Activated CD4-positive, alpha-beta T cell treated with anti-CD3 and anti-CD28 coated beads, Interleukin-2, amount 10 ng/mL, durations not matched to agents 24 days and 14 days (primary cell): ENCODE results near the gene SPDYE4. TPM values are rescaled to one million over a fixed set of nuclear protein-coding genes. Genes with fewer than 3 reads are reported as not detected.
"Not testable (repeated sequence)": the region's sequence is repeated elsewhere in the genome, so short reads cannot be mapped to it uniquely, and the experiment has no call there.

Source experiments
- DNase-seq: peaks from one replicate; pipeline ENCODE4 v3.0.0; 2022
- H3K27ac Mint-ChIP-seq: one replicate; pipeline ENCODE4 v1.8.0; 2022; ENCODE audit warnings: mild to moderate bottlenecking, mixed read lengths
- H3K27me3 Mint-ChIP-seq: one replicate; pipeline ENCODE4 v1.8.0; 2022; ENCODE audit warnings: mixed read lengths
- H3K36me3 Mint-ChIP-seq: one replicate; pipeline ENCODE4 v1.8.0; 2022; ENCODE audit warnings: low read depth, mild to moderate bottlenecking, mixed read lengths
- H3K4me1 Mint-ChIP-seq: one replicate; pipeline ENCODE4 v1.8.0; 2021; ENCODE audit warnings: mixed read lengths
- H3K4me3 Mint-ChIP-seq: one replicate; pipeline ENCODE4 v1.8.0; 2022; ENCODE audit warnings: mild to moderate bottlenecking, moderate library complexity, mixed read lengths
- H3K9me3 Mint-ChIP-seq: one replicate; pipeline ENCODE4 v1.8.0; 2021; ENCODE audit warnings: mixed read lengths
- intact Hi-C: fragments of 100-400 bp; cut with micrococcal nuclease; formaldehyde crosslinking; loops from one replicate; pipeline ENCODE4 v1.15.1; 2023
- total RNA-seq: library from RNA; stranded (reverse); gene quantifications from 2 replicates; pipeline ENCODE4 v1.2.3, GENCODE V29; 2022

The SPDYE4 gene
- not detected in 2 replicates for total RNA-seq

GRCh38 chr17:8758137-8758596 lies at the start of gene SPDYE4:
SPDYE4 (minus strand) TSS chr17:8758546; CDS start chr17:8758382, 164 bp downstream.
- intact Hi-C loops: no loop called here

GRCh38 chr17:8806926-8807550 lies 48.7 kb upstream of the SPDYE4 start:
- Mint-ChIP-seq H3K4me1 (peaks cover 2% of the 10 kb centered on the region), H3K9me3 (peaks cover 15% of the 10 kb centered on the region), H3K27ac (no peak overlapping the region), H3K36me3 (peaks cover 39% of the 10 kb centered on the region), H3K4me3 (no peak overlapping the region), H3K27me3 (no peaks in the 10 kb centered on the region)
- DNase-seq: no peak
- intact Hi-C loops: no loop called here

More at GRCh38 chr17:8758137-8758596, at the start of gene SPDYE4:
- Mint-ChIP-seq H3K27me3 (peaks cover 16% of the 10 kb centered on the region), H3K36me3 (no peaks in the 10 kb centered on the region), H3K4me1 (no peaks in the 10 kb centered on the region), H3K27ac (no peak within 1 kb of the TSS), H3K4me3 (no peak within 1 kb of the TSS), H3K9me3 (no peaks in the 10 kb centered on the region)
- DNase-seq: no peak

GRCh38 chr17:8806253-8806925 lies 48.0 kb upstream of the SPDYE4 start:
- Mint-ChIP-seq H3K4me1 (peaks cover 2% of the 10 kb centered on the region), H3K36me3 (peaks cover 33% of the 10 kb centered on the region), H3K4me3 (no peak overlapping the region), H3K27me3 (no peaks in the 10 kb centered on the region), H3K9me3 (peaks cover 8% of the 10 kb centered on the region), H3K27ac (no peak overlapping the region)
- DNase-seq: no peak
- intact Hi-C loops: no loop called here

GRCh38 chr17:8805396-8805795 lies 47.0 kb upstream of the SPDYE4 start:
- H3K27me3 Mint-ChIP-seq, intact Hi-C loops, H3K4me1 Mint-ChIP-seq, H3K9me3 Mint-ChIP-seq, H3K27ac Mint-ChIP-seq, H3K4me3 Mint-ChIP-seq, DNase-seq: not testable (repeated sequence)
- peaks cover 30% of the 10 kb centered on the region for H3K36me3 Mint-ChIP-seq

DNA sequence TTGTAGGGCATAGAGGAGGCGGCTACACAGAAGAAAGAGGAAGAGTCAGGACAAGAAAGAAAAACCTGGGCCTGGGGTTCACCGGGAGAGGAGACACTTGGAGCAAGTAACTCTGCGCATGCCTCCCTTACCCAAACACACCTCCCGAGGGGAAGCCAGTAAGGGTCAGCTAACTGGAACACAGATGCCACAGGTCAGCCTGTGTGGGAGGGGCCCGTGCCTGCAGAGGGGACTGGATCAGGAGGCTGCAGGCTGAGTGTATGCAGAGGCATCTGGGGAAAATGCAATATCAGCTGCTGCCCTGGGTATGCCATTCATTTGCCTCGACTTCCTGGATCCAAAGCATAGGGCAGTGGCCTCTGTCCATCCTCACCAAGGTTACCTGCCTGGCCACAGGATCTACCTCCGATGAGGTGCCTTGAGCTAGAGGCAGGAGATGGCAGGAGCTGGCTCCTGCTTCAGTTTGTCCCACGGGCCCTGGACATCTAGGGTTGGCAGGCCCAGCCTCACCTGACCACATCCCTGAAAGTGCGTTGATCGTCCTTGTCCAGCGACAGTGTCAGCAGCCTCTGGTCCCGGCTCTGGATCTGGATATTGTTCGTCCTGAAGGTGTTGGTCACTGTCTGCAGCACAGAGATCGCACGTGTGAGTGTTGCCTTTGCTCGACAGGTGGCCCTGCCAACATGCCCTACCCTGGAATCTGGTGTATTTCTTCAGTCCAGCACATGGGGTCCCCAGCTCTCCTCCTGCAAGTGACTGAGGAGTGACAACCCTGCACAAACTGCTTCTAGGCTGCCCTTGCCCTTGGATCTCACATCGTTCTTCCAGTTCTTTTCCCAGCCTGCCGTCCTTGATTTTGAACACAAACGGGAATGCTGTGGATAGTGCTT lies 45.4 kb upstream of the SPDYE4 start:
- intact Hi-C loops: no loop called here
- DNase-seq: no peak
- H3K27me3 Mint-ChIP-seq: no peaks in the 10 kb centered on the region

DNA sequence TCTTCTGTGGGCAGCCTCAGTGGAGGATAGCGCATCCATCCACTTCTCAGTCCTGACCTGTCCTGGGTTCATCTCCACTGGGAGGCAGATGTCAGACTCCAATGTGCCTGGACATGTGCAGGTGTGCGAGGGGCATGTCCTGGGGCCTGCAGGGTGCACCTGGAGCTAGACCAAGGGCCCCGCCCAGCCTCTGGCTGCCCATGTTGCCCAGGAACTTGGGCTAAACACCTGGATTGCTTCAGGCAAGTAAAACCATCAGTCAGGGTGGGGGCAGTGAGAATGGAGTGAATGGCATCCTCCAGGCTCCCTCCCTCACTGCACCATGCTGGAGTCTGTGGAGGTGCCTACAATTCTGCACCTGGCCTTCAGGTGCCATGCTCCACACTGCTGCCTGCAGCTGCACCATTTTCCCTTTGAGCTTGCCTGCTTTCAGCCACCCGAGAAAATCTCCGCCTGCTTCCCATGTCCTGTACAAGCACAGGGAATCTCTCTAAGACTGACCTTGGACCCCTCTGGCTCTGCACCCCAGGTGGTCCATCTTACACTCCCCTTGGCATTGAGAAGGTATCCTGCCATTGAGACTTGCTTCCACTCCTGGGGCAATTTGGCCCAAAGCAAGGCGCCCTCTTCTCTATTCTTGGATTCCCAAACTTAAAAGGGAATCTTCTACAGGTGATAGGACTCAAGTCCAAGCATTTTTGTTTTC lies 42.9 kb upstream of the SPDYE4 start:
- intact Hi-C loops: no loop called here
- H3K4me1 Mint-ChIP-seq: no peaks in the 10 kb centered on the region
- no peak overlapping the region for H3K27ac Mint-ChIP-seq
- no peaks in the 10 kb centered on the region for H3K9me3 Mint-ChIP-seq
- H3K27me3 Mint-ChIP-seq: no peaks in the 10 kb centered on the region
- H3K4me3 Mint-ChIP-seq: no peak overlapping the region
- DNase-seq: no peak
- peaks cover 3% of the 10 kb centered on the region for H3K36me3 Mint-ChIP-seq

More for the DNA sequence above, 45.4 kb upstream of the SPDYE4 start:
- peaks cover 18% of the 10 kb centered on the region for H3K36me3 Mint-ChIP-seq
- H3K4me3 Mint-ChIP-seq: no peak overlapping the region
- H3K4me1 Mint-ChIP-seq: peaks cover 2% of the 10 kb centered on the region
- no peak overlapping the region for H3K27ac Mint-ChIP-seq
- H3K9me3 Mint-ChIP-seq: no peaks in the 10 kb centered on the region

DNA sequence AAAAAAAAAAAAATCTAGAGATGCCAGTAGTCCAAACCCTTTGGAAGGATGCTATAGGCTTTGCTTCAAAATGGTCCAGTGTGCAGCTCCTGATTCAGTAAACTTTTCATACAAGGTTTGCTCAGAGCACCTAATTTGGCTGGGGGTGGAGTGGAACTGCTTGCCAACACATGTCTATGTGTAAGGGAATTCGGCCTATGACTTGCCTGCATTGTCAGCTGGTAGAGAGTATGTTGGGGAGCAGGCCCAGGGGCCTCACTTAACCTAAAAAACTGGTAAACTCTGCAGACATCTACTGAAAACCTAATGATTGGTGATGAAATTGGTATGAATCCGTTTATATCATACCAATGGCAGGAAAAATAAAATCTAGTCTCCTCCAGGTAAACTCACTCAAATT lies 42.3 kb upstream of the SPDYE4 start:
- Mint-ChIP-seq H3K27me3 (no peaks in the 10 kb centered on the region), H3K27ac (no peak overlapping the region), H3K36me3 (peaks cover 3% of the 10 kb centered on the region), H3K4me1 (no peaks in the 10 kb centered on the region), H3K9me3 (no peaks in the 10 kb centered on the region), H3K4me3 (no peak overlapping the region)
- DNase-seq: no peak
- intact Hi-C loops: no loop called here

DNA sequence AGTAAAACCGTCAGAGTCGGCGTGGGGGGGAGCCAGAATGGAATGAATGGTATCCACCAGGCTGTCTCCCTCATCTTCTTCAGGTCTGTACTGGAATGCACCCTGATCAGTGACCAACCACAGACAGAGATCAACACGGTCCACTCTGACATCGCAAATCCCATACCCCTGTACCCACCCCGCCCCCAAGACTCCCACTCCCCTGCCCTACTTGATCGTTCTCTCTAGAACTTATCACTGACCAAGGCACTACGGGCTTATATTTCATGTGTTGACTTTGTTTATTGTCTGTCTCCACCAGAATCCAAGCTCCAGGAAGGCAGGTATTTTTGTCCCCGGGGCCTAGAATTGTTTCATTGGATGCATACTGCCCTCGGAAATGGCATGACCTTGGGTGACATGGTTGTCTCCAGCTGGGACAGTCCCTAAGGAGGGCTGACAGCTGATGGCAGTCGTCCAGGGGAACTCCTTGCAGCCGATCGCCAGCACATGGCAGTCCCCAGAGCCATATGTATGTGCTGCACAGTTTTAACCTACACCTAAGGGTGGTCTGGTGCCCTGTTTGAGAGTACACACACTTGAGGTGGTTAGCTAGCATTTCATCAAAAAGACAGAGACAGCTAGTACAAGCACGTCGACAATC lies 41.3 kb upstream of the SPDYE4 start:
- H3K4me1 Mint-ChIP-seq: no peaks in the 10 kb centered on the region
- H3K36me3 Mint-ChIP-seq: peaks cover 3% of the 10 kb centered on the region
- no peak overlapping the region for H3K27ac Mint-ChIP-seq
- H3K4me3 Mint-ChIP-seq: no peak overlapping the region
- intact Hi-C loops: no loop called here
- DNase-seq: no peak
- no peaks in the 10 kb centered on the region for H3K9me3 Mint-ChIP-seq
- H3K27me3 Mint-ChIP-seq: no peaks in the 10 kb centered on the region

DNA sequence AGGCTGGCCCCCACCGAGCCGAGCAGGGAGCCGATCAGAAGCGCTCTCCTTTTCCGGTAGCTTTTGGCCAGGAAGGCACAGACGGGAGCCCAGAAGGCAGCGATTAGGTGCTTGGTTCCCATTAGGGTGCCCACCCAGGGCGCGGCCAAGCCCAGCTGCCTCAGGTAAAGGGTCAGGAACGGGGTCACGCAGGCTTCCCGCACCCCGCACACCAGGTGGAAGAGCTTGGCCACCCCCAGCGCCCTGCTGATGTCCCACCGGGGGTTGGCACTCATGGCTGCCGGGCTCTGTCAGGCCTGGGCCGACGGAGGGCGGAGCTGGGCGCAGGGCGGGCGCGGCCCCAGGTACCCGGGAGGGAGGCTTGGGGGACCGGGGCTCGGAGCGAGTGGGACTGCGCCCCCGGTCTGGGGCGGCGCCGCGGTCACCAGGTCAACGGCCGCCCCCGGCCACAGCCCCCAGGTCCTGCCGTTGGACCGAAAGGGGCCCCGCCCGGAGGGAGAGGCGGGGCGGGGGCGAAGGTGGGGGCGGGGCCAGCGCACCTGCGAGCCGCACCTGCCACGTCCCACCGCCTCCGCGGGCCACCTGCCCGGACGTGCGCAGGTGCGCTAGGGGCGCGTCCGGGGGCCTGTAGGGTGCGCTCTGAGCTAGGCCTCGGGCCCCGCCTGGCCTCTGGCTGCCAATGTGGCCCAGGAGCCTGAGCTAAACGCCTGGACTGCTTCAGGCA lies 40.7 kb upstream of the SPDYE4 start, which contains the start of gene MFSD6L:
TSS of gene MFSD6L (minus strand) at position 520 of the 724 bp plus-strand sequence. CDS start at position 275, 245 bp downstream.
- DNase-seq: no peak
- intact Hi-C loops: no loop called here
- no peaks in the 10 kb centered on the region for H3K9me3 Mint-ChIP-seq
- H3K27ac Mint-ChIP-seq: no peak within 1 kb of the TSS
- H3K36me3 Mint-ChIP-seq: peaks cover 3% of the 10 kb centered on the region
- no peaks in the 10 kb centered on the region for H3K27me3 Mint-ChIP-seq
- no peaks in the 10 kb centered on the region for H3K4me1 Mint-ChIP-seq
- no peak within 1 kb of the TSS for H3K4me3 Mint-ChIP-seq

- Mint-ChIP-seq H3K4me1 (no peaks in the 10 kb centered on the region), H3K9me3 (no peaks in the 10 kb centered on the region), H3K4me3 (no peak overlapping the region), H3K36me3 (peaks cover 3% of the 10 kb centered on the region), H3K27me3 (peaks cover 2% of the 10 kb centered on the region), H3K27ac (no peak overlapping the region)
- no peak for DNase-seq
- intact Hi-C loops: no loop called here
These were observed 40.0 kb upstream of the SPDYE4 start for GRCh38 chr17:8798176-8798845.

- Mint-ChIP-seq H3K9me3 (no peaks in the 10 kb centered on the region), H3K27ac (no peak overlapping the region), H3K4me1 (no peaks in the 10 kb centered on the region), H3K4me3 (no peak overlapping the region), H3K36me3 (peaks cover 2% of the 10 kb centered on the region), H3K27me3 (peaks cover 2% of the 10 kb centered on the region)
- intact Hi-C loops: no loop called here
- DNase-seq: no peak
These were observed 39.4 kb upstream of the SPDYE4 start for GRCh38 chr17:8797621-8798175.

- intact Hi-C loops: no loop called here
These were observed 36.3 kb upstream of the SPDYE4 start for GRCh38 chr17:8794636-8795035.

More at GRCh38 chr17:8794636-8795035, 36.3 kb upstream of the SPDYE4 start:
- no peak for DNase-seq
- Mint-ChIP-seq H3K27me3 (peaks cover 5% of the 10 kb centered on the region), H3K36me3 (no peaks in the 10 kb centered on the region), H3K4me3 (no peak overlapping the region), H3K4me1 (no peaks in the 10 kb centered on the region), H3K9me3 (no peaks in the 10 kb centered on the region), H3K27ac (no peak overlapping the region)
